Testis (tissue), 3 donors: ENCODE measurements around the gene KRT6B. TPM values are rescaled to one million over a fixed set of nuclear protein-coding genes. Genes with fewer than 3 reads are reported as not detected.

Experiments used
- DNase-seq: peaks from one replicate; pipeline ENCODE4 v3.0.0-alpha.2; 2019
- H3K27ac ChIP-seq, 2 donors: fragments of 200-600 bp; sonication (generic); one replicate each; pipeline ENCODE4 v1.5.1; 2019
- H3K27me3 ChIP-seq: fragments of 200-600 bp; sonication (generic); one replicate; pipeline ENCODE4 v1.5.1; 2019
- H3K36me3 ChIP-seq: fragments of 200-600 bp; sonication (generic); one replicate; pipeline ENCODE4 v1.5.1; 2017; ENCODE audit warnings: low read depth; ENCODE audit errors: missing control alignments
- H3K4me1 ChIP-seq: fragments of 200-600 bp; sonication (generic); one replicate; pipeline ENCODE4 v1.5.1; 2019
- H3K4me3 ChIP-seq, 2 donors: fragments of 200-600 bp; sonication (generic); one replicate each; pipeline ENCODE4 v1.5.1; 2017 to 2019
- H3K9me3 ChIP-seq: fragments of 200-600 bp; sonication (generic); one replicate; pipeline ENCODE4 v1.5.1; 2017
- CTCF ChIP-seq, 3 experiments: fragments of 450-650 bp in 2 of 3; fragments of 200-600 bp in 1 of 3; sonication (generic) in 1 of 3; IDR thresholded peaks; one replicate each; pipeline ENCODE4 v1.5.1; 2016 to 2019; ENCODE audit warnings: antibody characterized with exemption in 3 of 3, mild to moderate bottlenecking in 2 of 3, moderate library complexity in 1 of 3
- POLR2A ChIP-seq: fragments of 450-650 bp; IDR thresholded peaks from one replicate; pipeline ENCODE4 v1.6.1; 2017; ENCODE audit warnings: antibody characterized with exemption, mild to moderate bottlenecking, moderate library complexity
- WGBS, 2 donors: methylation state at CpG; one replicate each; pipeline ENCODE4 v1.1.5; 2018; 5-methylcytosine and 5-hydroxymethylcytosine counted together
- intact Hi-C: fragments of 100-400 bp; cut with DNase I; formaldehyde crosslinking; loops from one replicate; pipeline ENCODE4 v1.15.1; 2023; ENCODE audit warnings: low total_unique reads
- polyA plus RNA-seq: library from polyadenylated mRNA; stranded (reverse); fragments of 350-450 nt; fragmentation: Illumina TruSeq; extraction: RNeasy Lipid Tissue Mini Kit (QIAGEN cat#74804); gene quantifications from one replicate; pipeline ENCODE4 v1.2.3, GENCODE V29; 2014; ENCODE audit warnings: low read depth, low replicate concordance; ENCODE audit not compliant: insufficient read depth
- total RNA-seq, 2 donors: library from RNA; depleted of rRNA; stranded (reverse); fragments of >200 nt; gene quantifications; one replicate each; pipeline ENCODE4 v1.2.3, GENCODE V29; 2016

KRT6B gene
- total and polyA plus RNA-seq, 3 donors from 2014 or later, result 0.19 TPM; not detected in 2

DNA sequence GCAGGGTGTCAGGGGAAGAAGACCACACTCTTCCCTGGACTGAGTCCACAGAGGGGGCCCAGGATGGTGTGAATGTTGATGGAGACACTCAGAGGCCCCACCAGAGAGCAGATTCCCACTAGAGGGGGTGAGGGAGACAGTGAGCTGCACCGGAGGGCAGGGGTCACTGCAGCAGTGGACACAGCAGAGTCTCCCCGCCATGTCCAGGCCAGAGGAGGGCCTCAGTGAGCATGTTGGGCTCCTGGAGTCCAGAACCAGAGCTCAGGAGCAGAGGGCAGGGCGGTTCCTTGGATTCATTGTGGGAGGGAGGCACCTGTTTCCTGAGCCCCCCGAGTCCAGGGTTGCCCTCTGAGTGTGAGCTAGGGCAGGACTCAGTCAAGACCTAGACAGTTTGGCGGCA is 44.0 kb downstream of the KRT6B start:
- no peak for DNase-seq
- Histone ChIP-seq H3K27ac (no peak overlapping the region), H3K4me1 (peaks cover 6% of the 10 kb centered on the region), H3K27me3 (no peaks in the 10 kb centered on the region), H3K9me3 (no peaks in the 10 kb centered on the region), H3K4me3 (no peak overlapping the region), H3K36me3 (no peaks in the 10 kb centered on the region)
- intact Hi-C loops, result no loop called here
- WGBS, 2 donors, result 87 to 100% methylated on average over 2 to 5 of the region's 5 CpGs
- TF ChIP-seq POLR2A (no peak), CTCF (IDR thresholded peaks at IDR 0.05) (no peak)

- no peak within 1 kb of the TSS for H3K4me3 ChIP-seq
- TF ChIP-seq POLR2A, result no peak
- TF ChIP-seq CTCF (IDR thresholded peaks at IDR 0.05), result no peak
- H3K27ac ChIP-seq, result no peak within 1 kb of the TSS
- H3K9me3 ChIP-seq, result no peaks in the 10 kb centered on the region
- H3K4me1 ChIP-seq, result peaks cover 2% of the 10 kb centered on the region
- H3K36me3 ChIP-seq, result no peaks in the 10 kb centered on the region
- 92 to 98% methylated on average over 12 to 14 of the region's 14 CpGs for WGBS, 2 donors
- intact Hi-C loops, result no loop called here
- DNase-seq, result no peak
- no peaks in the 10 kb centered on the region for H3K27me3 ChIP-seq
These were observed 46.0 kb downstream of the KRT6B start, which contains the start of gene KRT82 for GRCh38 chr12:52405922-52406385. KRT82 (minus strand) TSS chr12:52406335; CDS start chr12:52406277, 58 bp downstream.

DNA sequence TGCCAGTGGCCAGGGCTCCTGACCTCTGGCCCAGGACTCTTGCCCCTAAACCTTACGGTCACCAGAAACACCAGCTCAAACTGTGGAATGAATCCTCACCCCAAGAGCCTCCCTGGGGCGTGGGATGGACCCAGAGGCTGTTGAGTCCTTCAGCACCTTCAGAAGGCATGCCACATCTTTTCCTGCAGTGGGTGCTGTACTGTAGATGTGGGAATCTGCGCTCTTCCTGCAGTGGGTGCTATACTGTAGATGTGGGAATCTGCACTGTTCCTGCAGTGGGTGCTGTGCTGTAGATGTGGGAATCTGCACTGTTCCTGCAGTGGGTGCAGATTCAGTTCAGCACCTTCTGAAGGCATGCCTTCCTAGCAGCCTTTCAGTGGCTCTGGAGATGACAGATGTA is 47.0 kb downstream of the KRT6B start:
- intact Hi-C loops, result no loop called here
- Histone ChIP-seq H3K27me3 (no peaks in the 10 kb centered on the region), H3K4me3 (no peak overlapping the region), H3K27ac (no peak overlapping the region), H3K9me3 (no peaks in the 10 kb centered on the region), H3K36me3 (no peaks in the 10 kb centered on the region), H3K4me1 (no peaks in the 10 kb centered on the region)
- 88 to 93% methylated on average over 2 to 3 of the region's 3 CpGs for whole genome bisulfite sequencing, 2 donors
- DNase-seq, result no peak
- no peak for TF ChIP-seq CTCF (IDR thresholded peaks at IDR 0.05)
- TF ChIP-seq POLR2A, result no peak

- intact Hi-C loops, result no loop called here
- no peak for DNase-seq
- no peaks in the 10 kb centered on the region for H3K9me3 ChIP-seq
- no peaks in the 10 kb centered on the region for H3K27me3 ChIP-seq
- 95 to 96% methylated on average over 9 of the region's 9 CpGs for WGBS, 2 donors
- TF ChIP-seq CTCF (IDR thresholded peaks at IDR 0.05) (no peak), POLR2A (no peak)
- no peak overlapping the region for H3K4me3 ChIP-seq
- H3K36me3 ChIP-seq, result no peaks in the 10 kb centered on the region
- no peak overlapping the region for H3K27ac ChIP-seq
- H3K4me1 ChIP-seq, result no peaks in the 10 kb centered on the region
These were observed 48.4 kb downstream of the KRT6B start for GRCh38 chr12:52403561-52403960.

- 85 to 86% methylated on average over 3 of the region's 3 CpGs for WGBS, 2 donors
- no peaks in the 10 kb centered on the region for H3K9me3 ChIP-seq
- no peaks in the 10 kb centered on the region for H3K4me1 ChIP-seq
- DNase-seq, result no peak
- H3K27ac ChIP-seq, result no peak overlapping the region
- intact Hi-C loops, result no loop called here
- H3K36me3 ChIP-seq, result no peaks in the 10 kb centered on the region
- TF ChIP-seq CTCF (IDR thresholded peaks at IDR 0.05) (no peak), POLR2A (no peak)
- H3K27me3 ChIP-seq, result no peaks in the 10 kb centered on the region
- H3K4me3 ChIP-seq, result no peak overlapping the region
These were observed 48.9 kb downstream of the KRT6B start for GRCh38 chr12:52402873-52403540.
